Cardiac muscle cell (in vitro differentiated cells and primary cell): ENCODE measurements around the gene SLC25A48. TPM values are rescaled to one million over a fixed set of nuclear protein-coding genes. Genes with fewer than 3 reads are reported as not detected.

Experiments used
- DNase-seq, 2 donors: peaks; one replicate each; pipeline versions ENCODE4 v3.0.0 to v3.0.0-alpha.2; 2010 to 2017; ENCODE audit warnings: low read depth in 1 of 2, low spot score in 1 of 2
- H3K27ac ChIP-seq: fragments of 200-600 bp; sonication (generic); 2 replicates; pipeline ENCODE4 v1.5.1; 2016
- H3K27me3 ChIP-seq: fragments of 200-600 bp; sonication (generic); 2 replicates; pipeline ENCODE4 v1.6.0; 2016; ENCODE audit warnings: control low read depth
- H3K36me3 ChIP-seq: fragments of 200-600 bp; sonication (generic); 2 replicates; pipeline ENCODE4 v1.5.1; 2016; ENCODE audit warnings: control low read depth
- H3K4me1 ChIP-seq: fragments of 200-600 bp; sonication (generic); 2 replicates; pipeline ENCODE4 v1.8.1; 2017; ENCODE audit warnings: low read depth, mild to moderate bottlenecking, mixed run types
- H3K4me3 ChIP-seq: fragments of 200-600 bp; sonication (generic); 2 replicates; pipeline ENCODE4 v1.5.1; 2016; ENCODE audit warnings: mild to moderate bottlenecking
- H3K9me3 ChIP-seq: fragments of 200-600 bp; sonication (generic); 2 replicates; pipeline ENCODE4 v1.5.1; 2017; ENCODE audit warnings: low read depth, mild to moderate bottlenecking, control low read depth
- CTCF ChIP-seq: IDR thresholded peaks from 2 replicates; pipeline ENCODE4 v1.5.1; 2012; ENCODE audit warnings: low read depth, mild to moderate bottlenecking, low read length
- polyA plus RNA-seq: library from polyadenylated mRNA; unstranded; fragments of >200 nt; fragmentation: Nextera tagmentation; extraction: Ambion mirVana; gene quantifications from 2 replicates; pipeline ENCODE4 v1.2.1, GENCODE V29; 2016
- total RNA-seq: library from RNA; depleted of rRNA; stranded (reverse); fragments of >200 nt; gene quantifications from 2 replicates; pipeline ENCODE4 v1.2.3, GENCODE V29; 2016

The SLC25A48 gene
- total and polyA plus RNA-seq, 2 experiments from 2014 or later: 0.09 to 0.13 TPM

GRCh38 chr5:135890296-135890695 lies 55.8 kb downstream of the SLC25A48 start:
- Histone ChIP-seq H3K9me3 (no peaks in the 10 kb centered on the region), H3K36me3 (no peaks in the 10 kb centered on the region), H3K4me3 (no peak overlapping the region), H3K27me3 (peaks cover 32% of the 10 kb centered on the region), H3K4me1 (no peaks in the 10 kb centered on the region), H3K27ac (no peak overlapping the region)
- TF ChIP-seq CTCF: no peak
- peak in 1 of 2 donors; percentile 52 for DNase-seq

GRCh38 chr5:135890867-135891266 lies 56.4 kb downstream of the SLC25A48 start:
- H3K27me3 ChIP-seq: peaks cover 26% of the 10 kb centered on the region
- H3K36me3 ChIP-seq: no peaks in the 10 kb centered on the region
- no peak overlapping the region for H3K4me3 ChIP-seq
- no peak for TF ChIP-seq CTCF
- H3K9me3 ChIP-seq: no peaks in the 10 kb centered on the region
- no peak for DNase-seq
- H3K4me1 ChIP-seq: no peaks in the 10 kb centered on the region
- H3K27ac ChIP-seq: no peak overlapping the region

GRCh38 chr5:135891268-135891667 lies 56.8 kb downstream of the SLC25A48 start:
- TF ChIP-seq CTCF: no peak
- peak in 1 of 2 donors; percentile 68 for DNase-seq

GRCh38 chr5:135891791-135892190 lies 57.3 kb downstream of the SLC25A48 start:
- DNase-seq: peak in 1 of 2 donors; percentile 74
- H3K4me1 ChIP-seq: no peaks in the 10 kb centered on the region
- peak; percentile 24 for TF ChIP-seq CTCF
- no peaks in the 10 kb centered on the region for H3K9me3 ChIP-seq
- peaks cover 26% of the 10 kb centered on the region for H3K27me3 ChIP-seq
- no peaks in the 10 kb centered on the region for H3K36me3 ChIP-seq
- H3K4me3 ChIP-seq: no peak overlapping the region
- H3K27ac ChIP-seq: no peak overlapping the region

More at GRCh38 chr5:135891268-135891667, 56.8 kb downstream of the SLC25A48 start:
- H3K4me1 ChIP-seq: no peaks in the 10 kb centered on the region
- peaks cover 26% of the 10 kb centered on the region for H3K27me3 ChIP-seq
- no peaks in the 10 kb centered on the region for H3K9me3 ChIP-seq
- H3K4me3 ChIP-seq: no peak overlapping the region
- H3K27ac ChIP-seq: no peak overlapping the region
- no peaks in the 10 kb centered on the region for H3K36me3 ChIP-seq

- Histone ChIP-seq H3K27ac (no peak overlapping the region), H3K36me3 (no peaks in the 10 kb centered on the region), H3K4me1 (no peaks in the 10 kb centered on the region), H3K27me3 (peaks cover 30% of the 10 kb centered on the region), H3K4me3 (no peak overlapping the region), H3K9me3 (no peaks in the 10 kb centered on the region)
- peak in 1 of 2 donors; percentile 55 for DNase-seq
- no peak for TF ChIP-seq CTCF
Measured at GRCh38 chr5:135894276-135894675, 59.8 kb downstream of the SLC25A48 start.

GRCh38 chr5:135894789-135895188 lies 60.3 kb downstream of the SLC25A48 start:
- Histone ChIP-seq H3K27me3 (peaks cover 31% of the 10 kb centered on the region), H3K4me3 (no peak overlapping the region), H3K9me3 (no peaks in the 10 kb centered on the region), H3K4me1 (no peaks in the 10 kb centered on the region), H3K36me3 (no peaks in the 10 kb centered on the region), H3K27ac (no peak overlapping the region)
- no peak for DNase-seq
- no peak for TF ChIP-seq CTCF
